ENCODE results near the gene TMEM232. TPM values are rescaled to one million over a fixed set of nuclear protein-coding genes. Genes with fewer than 3 reads are reported as not detected.

Gene TMEM232
- total RNA-seq = 4.3 and 5.9 TPM in 2 replicates

DNA sequence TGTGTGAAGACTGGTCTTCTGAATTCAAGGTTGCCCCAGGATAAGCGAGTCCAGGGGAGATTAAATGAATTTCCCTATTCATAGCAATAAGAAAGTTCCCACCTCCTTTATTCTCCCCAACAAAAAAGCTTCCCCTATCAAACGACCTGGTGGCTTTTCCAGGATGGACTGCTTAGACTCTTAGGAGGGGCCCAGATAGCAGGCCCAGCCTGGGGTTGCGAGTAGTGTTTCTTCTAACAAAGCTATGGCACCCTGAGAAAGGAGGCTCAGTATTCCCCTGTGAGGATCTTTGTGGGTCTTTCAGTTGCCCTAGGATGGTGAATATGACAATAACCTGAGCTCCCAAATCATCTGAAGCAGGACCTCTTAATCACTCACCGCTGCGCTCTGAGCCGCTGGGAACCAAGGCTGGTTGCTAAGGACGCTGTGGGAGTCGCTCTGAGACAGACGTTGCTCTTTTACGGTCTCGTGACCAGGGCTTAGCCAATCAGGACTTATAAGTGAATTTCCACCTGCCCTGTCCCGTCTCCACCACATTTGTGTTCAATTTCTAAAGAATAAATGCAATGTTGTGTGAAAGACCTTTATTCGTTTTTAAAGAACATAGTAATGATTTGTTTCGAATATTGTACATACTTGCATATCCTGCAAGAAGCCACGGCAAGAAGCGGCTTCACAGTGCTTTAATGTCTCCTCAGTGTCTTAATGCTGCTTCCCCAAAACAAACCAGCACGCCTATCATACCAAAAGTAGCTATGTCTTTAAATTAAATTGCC, at the start of gene TMEM232:
Gene TMEM232, minus strand, starts transcription at position 423 of the 776 bp plus-strand sequence. CDS start 59,319 bp downstream, outside the sequence.

DNA sequence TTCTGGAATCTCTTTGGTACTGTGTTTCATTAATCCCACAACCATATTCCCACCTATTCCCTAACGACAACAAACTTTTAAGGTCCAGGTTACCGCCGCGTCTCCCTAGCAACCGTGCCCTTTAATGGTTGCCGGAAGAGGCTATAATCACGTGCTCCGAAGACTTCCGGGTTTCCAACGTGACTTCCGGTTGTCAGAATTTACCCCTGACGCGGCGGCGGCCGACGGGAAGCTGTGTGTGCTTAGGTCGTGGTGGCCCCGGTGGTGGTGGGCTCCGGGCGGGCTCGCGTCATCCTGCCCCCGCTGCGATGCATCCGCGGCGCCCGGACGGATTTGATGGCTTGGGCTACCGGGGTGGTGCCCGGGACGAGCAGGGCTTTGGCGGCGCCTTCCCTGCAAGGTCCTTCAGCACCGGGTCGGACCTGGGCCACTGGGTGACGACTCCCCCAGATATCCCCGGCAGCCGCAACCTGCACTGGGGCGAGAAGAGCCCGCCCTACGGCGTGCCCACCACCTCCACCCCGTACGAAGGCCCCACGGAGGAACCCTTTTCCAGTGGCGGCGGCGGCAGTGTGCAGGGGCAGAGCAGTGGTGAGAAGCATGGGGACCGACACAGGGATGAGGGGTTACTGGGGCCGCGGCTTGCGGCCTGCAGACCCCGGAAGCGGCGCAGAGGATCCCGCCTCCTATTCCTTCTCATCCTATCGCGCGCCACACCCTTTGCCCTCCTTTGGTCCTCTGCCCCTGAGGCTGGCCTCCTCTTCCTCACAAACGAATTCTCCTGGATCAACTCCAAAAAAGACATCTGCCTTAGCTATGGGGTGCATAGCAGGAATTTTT, 12.6 kb upstream of the TMEM232 start, which contains the start of gene SLC25A46:
Gene SLC25A46, plus strand, starts transcription at position 196 of the 840 bp plus-strand sequence. Its CDS starts 113 bp downstream, at position 309.

Other genes starting within 250 kb of the TMEM232 start
- 94.6 and 94.9 TPM in 2 replicates for gene SLC25A46, start 12.3 kb upstream of the TMEM232 start, total RNA-seq